GM15510 (cell line): ENCODE data around the gene MAN2B2.

ENCODE experiments used
- POLR2A ChIP-seq: IDR thresholded peaks from 3 replicates; pipeline ENCODE4 v1.6.1; 2011; ENCODE audit warnings: borderline replicate concordance; ENCODE audit not compliant: insufficient read length; ENCODE audit errors: extremely low read depth

Gene MAN2B2

DNA sequence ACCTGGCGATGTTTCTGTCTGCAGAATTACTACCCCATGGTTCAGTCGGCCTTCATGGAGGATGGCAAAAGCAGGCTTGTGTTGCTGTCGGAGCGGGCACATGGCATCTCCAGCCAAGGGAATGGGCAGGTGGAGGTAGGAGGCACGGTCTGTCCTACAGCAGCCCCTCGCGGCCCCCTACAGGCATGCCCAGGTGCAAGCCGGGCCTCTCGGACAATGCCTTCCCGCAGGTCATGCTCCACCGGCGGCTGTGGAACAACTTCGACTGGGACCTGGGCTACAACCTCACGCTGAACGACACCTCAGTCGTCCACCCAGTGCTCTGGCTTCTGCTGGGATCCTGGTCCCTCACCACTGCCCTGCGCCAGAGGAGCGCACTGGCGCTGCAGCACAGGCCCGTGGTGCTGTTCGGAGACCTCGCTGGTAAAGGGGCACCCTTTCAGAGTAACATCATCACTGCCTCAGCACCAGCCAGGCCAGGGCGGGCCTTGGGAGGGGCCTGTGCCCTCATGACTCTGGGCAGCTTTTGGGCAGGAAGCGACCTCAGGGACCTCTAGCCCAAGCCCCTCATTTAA lies 36.0 kb downstream of the MAN2B2 start:
- no peak for TF ChIP-seq POLR2A

DNA sequence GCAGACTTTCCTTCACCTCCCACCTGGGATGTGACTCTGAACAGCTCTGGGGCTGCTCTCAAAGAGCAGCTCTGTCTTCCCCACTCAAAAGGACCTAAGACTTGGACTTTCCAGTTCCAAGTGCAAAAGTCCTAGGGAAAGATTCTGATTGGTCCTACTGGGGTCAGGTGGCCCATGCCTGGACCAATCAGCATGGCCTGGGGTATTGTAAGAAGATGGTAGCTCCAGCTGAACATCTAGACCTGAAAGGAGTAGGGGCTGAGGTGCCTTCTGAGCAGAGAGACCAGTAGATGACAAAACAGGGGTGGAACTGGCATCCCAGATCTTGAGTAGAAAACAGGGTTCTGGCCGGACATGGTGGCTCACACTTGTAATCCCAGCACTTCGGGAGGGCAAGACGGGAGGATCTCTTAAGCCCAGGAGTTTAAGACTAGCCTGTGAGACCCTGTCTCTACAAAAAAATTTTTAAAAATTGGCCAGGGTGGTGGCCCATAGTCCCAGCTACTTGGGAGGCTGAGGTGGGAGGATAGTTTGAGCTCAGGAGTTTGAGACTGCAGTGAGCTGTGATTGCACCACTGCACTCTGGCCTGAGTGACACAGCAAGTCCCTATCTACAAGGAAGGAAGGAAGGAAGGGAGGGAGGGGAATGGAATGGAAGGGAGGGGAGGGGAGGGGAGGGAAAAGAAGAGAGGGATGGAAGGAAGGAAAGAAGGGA lies 38.1 kb downstream of the MAN2B2 start:
- no peak for TF ChIP-seq POLR2A

DNA sequence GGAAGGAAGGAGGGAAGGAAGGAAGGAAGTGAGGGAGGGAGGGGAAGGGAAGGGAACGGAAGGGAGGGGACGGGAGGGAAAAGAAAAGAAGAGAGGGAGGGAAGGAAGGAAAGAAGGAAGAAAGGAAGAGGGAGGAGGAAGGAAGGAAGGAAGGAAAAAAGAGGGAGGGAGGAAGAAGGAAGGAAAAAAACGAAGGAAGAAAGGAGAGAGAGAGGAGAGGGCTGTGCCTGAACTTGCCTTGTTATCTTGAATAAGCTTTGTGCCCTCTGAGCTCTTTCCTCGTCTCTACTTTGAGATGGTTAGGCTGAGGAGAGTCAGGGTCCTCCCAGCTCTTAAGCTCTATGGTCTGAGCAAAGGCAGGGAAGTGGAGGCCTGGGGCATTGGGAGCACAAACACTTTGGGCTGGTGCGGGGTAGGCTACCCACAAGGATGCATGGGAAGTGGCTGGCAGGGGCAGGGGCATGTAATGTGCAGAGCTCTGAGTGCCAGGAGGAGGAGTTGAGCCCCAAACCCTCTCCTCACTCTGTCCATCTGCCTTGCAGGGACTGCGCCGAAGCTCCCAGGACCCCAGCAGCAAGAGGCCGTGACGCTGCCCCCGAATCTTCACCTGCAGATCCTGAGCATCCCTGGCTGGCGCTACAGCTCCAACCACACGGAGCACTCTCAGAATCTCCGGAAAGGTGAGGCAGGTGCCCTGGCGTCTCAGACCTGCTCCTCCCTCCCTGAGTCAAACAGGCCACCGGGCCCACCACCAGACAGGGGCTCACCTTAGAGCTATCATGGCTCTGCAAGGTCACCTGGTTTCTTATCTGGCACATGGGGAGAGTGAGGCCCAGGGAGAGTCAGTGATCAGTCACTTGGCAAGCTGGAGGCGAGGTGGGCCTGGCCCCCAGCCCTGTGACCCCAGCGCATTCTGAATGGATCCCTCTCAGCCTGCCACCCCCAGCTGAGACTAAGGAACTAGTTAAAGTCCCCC lies 39.0 kb downstream of the MAN2B2 start:
- TF ChIP-seq POLR2A = no peak

DNA sequence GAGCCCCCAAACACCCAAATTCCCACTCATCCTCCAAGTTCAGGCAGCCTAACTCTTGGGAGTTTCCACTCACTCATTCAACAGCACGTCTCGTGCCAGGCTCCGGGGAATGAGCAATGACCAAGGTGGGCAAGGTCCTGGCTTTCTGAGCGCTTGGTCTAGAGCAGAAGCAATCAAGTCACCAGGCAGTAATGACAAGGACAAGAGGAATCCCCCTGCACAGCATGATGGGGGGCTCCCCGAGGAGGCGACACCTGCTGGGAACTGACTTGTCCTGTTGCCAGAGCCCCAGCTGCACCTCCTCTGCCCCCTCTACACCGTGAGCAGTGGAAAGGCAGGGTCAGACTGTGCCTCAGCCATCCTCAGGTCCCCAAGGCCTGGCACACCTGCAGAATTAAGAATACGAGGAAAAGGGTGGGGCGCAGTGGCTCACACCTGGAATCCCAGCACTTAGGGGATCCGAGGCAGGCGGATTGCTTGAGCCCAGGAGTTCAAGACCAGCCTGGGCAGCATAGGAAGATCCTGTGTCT lies 39.8 kb downstream of the MAN2B2 start:
- no peak for TF ChIP-seq POLR2A

DNA sequence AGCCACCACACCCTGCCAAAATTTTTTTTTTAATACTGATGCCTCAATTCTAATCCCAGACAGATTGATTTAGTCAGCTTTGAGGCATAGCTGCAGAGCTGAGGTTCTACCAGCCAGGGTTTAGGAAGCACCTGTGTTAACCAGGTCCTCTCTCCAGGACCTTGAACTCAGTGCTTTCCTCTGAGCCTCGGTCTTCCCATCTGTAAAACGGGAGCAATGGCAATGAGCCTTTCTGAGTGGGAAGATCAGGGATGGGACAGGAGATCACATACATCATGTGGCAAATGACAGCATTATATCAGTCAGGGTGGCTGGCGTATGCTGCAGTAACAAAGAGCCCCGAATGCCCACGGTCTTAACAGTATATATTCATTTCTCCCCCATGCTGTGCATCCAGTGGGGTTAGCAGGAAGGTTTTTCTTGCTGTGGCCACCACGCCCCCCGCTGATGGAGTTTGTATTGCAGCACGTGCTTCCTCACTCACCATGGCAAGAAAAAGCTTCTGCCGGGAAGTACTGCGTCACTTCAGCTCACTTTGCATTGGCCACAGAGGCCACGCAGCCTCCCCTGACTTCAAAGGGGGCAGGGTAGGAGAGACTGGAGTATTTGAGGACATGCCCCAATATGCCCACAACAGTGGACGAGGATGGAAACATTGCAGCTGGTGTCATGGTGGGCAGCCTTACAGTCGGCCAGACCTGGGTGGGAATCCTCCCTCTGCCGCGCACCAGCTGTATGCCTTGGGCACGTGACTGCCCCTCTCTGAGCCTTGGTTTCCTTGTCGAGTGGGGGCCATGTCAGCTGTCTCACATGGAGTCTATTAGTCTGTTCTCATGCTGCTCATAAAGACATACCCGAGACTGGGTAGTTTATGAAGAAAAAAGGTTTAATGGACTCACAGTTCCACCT lies 41.4 kb downstream of the MAN2B2 start:
- no peak for TF ChIP-seq POLR2A

DNA sequence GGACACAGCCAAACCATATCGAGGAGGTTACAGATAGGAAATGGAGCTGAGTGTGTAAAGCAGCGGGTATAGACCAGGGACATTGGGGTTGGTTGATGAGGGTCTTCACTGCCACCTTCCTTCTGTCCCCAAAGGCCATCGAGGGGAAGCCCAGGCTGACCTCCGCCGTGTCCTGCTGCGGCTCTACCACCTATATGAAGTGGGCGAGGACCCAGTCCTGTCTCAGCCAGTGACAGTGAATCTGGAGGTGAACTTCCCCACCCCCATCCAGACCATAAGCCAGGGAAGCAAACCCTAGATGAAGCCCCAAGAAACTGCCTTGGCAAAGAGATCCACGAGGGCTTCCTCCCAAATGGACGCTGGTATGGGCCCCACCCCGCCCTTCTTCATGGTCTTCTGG lies 42.3 kb downstream of the MAN2B2 start:
- no peak for TF ChIP-seq POLR2A

DNA sequence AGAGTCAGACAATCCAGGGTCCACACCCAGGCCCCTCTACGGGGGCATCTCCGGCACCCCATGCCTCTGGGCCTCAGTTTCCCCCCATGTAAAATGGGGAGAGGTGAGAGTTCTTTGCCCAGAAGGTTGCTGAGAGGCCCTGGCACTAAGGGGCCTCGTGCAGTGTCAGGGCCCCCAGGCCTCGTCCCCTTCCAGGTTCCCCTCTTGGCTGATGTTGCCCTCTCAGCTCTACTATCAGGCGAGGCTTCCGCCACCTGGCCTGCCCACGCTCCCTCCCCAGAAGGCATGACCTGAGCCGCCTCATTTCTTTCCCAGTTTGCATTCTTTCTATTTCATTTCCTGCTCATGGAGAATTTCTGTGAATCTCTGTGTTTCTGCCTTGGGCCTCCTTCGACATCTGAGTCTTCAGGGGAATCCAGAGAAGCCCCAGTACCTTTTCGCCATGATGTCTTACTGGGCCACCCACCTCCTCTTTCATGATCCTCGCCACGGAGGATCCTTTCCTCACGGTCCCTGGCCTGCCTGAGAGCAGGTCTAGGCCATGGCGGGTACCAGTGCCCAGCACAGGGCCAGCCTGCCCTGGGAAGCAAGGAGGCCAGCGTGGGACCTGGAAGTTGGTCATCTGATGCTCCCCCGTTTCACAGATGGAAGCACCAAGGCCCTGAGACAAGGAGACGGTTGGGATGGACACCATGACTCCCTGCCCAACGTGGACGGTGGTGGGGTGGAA lies 43.6 kb downstream of the MAN2B2 start:
- no peak for TF ChIP-seq POLR2A

DNA sequence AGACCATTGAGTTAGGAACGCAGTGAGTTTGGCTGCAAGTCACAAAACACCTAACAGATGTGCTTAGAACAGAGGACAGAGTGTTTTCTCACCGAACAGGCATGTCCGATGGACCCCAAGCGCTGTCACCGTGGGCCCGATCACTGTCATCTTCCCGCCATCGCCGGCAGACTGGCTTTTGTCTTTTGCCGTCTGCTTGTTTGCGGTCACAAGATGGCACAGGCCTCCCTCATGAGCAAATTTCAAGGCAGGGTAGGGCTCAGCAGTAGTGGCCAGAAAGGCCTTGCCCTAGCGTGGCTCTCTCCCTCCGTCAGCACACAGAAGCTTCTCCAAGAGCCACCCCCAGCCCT lies 44.1 kb downstream of the MAN2B2 start:
- no peak for TF ChIP-seq POLR2A

DNA sequence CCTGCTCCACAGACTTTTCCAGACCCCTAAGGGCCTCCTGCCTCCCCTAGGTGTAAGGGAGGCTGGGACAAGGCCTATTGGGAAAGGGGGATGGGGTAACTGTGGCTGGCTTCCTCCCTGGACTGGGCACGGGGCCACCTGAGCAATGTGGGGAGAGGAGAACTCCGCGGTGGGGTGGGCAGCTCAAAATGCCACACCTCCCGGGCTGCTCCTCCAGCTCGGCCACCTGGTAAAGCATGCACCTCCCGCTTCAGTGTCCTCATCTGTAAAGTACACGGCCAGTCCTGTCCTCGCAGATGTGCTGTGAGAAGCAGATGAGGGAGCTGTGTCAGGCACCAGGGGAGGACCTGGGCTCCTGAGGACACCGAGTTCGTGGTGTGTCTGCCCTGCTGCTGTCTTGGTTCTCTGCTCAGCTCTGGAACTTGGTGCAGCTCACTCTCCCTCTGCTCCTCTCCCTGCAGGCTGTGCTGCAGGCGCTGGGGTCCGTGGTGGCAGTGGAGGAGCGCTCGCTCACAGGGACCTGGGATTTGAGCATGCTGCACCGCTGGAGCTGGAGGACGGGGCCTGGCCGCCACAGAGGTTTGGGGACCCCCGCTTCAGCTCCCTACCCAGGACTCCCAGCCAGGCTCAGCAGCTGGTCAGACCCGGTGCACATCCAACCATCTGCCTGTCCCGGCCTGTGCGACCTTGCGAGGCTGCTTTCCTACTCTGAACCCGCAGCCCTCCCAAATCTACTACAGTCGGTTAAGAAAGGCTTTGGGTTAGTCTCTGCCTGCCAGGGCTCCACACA lies 44.7 kb downstream of the MAN2B2 start:
- TF ChIP-seq POLR2A = no peak

DNA sequence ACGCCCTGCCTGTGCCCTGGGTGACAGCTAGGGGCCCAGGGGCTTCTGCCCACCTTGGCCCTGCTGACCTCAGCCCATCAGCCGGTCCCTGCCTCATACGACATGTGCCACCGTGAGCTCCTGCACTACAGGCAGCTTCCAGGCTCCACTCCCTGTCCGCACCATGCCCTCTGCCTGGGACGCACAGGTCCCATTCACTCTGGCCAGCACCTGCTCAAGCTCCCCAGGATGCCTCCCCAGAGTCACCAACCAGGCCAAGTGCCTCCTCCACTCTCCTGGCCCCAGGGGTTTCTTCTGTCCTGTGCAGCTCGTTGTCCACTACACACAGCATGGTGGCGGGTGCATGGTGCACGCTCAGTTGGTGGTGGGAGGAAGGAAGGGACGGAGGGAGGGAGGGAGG lies 45.3 kb downstream of the MAN2B2 start:
- TF ChIP-seq POLR2A = no peak

DNA sequence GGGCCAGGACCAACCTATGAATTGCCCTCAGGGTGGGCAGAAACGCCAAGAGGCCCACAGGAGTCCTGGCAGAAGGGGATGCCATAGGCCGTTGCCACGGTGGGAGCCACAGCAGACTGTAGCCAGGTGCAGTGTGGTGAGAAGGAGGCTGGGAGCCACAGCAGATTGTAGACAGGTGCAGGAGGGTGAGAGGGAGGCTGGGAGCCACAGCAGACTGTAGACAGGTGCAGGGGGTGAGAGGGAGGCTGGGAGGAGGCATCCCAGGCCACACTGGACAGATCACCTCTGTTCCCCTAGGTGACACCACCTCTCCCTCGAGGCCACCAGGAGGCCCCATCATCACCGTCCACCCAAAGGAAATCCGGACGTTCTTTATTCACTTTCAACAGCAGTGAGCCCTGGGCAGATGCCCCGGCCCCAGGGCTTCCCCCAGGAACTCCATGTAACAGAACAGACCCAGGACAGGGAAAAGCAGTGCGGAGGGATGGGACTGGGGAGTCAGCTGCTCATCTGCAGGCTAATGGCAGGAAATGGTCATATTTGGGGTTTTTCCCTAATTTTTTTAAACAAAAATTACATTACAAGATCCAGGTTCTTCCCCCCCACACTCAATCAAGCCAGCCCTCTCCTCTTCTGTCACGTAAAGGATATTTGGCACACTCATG lies 46.0 kb downstream of the MAN2B2 start:
- TF ChIP-seq POLR2A = no peak

DNA sequence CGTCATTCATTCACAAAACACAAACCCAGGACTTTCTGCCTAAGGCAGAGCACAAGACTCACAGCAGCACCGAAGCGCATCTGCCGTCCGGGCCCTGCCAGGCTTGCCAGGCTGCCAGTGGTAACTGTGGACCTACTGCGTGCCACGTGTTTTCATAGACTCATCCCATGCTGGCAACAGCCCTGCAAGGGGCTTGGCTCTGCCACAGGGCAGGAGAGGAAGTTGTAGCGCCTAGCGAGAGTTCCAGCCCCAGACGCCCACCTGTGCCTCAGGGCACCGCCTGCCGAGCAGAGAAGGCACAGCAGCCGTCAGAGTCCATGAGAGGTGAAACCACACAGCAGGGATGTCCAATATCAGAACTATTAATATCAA lies 46.6 kb downstream of the MAN2B2 start:
- TF ChIP-seq POLR2A = no peak
